Lower lobe of right lung (tissue), 2 donors: ENCODE measurements around the gene ZCCHC9. TPM values are rescaled to one million over a fixed set of nuclear protein-coding genes. Genes with fewer than 3 reads are reported as not detected.
"Not testable (repeated sequence)": the region's sequence is repeated elsewhere in the genome, so short reads cannot be mapped to it uniquely, and the experiment has no call there.

ENCODE experiments used
- ATAC-seq, 2 donors: fragments of 200-7000 bp; cut with Tn5 transposase; one replicate each; pipeline ENCODE4 v1.9.1; 2020 to 2022; ENCODE audit warnings: mild to moderate bottlenecking in 2 of 2, moderate library complexity in 2 of 2
- DNase-seq: peaks from one replicate; pipeline ENCODE4 v3.0.0-alpha.2; 2020
- H3K27ac ChIP-seq: fragments of 200-600 bp; one replicate; pipeline ENCODE4 v1.8.0; 2022
- H3K27me3 ChIP-seq: fragments of 200-600 bp; one replicate; pipeline ENCODE4 v1.8.0; 2022; ENCODE audit warnings: low read depth
- H3K36me3 ChIP-seq: fragments of 200-600 bp; one replicate; pipeline ENCODE4 v1.8.0; 2022; ENCODE audit warnings: mild to moderate bottlenecking
- H3K4me1 ChIP-seq: fragments of 200-600 bp; one replicate; pipeline ENCODE4 v1.8.0; 2022
- H3K4me3 ChIP-seq: fragments of 200-600 bp; one replicate; pipeline ENCODE4 v1.8.0; 2022; ENCODE audit warnings: mild to moderate bottlenecking
- H3K9me3 ChIP-seq: fragments of 200-600 bp; one replicate; pipeline ENCODE4 v1.8.0; 2022
- CTCF ChIP-seq: fragments of 200-600 bp; IDR thresholded peaks from one replicate; pipeline ENCODE4 v1.8.0; 2022; ENCODE audit warnings: antibody characterized with exemption, mild to moderate bottlenecking
- intact Hi-C: fragments of 100-400 bp; cut with DNase I; formaldehyde crosslinking; loops from one replicate; pipeline ENCODE4 v1.11.0; 2022
- total RNA-seq: library from RNA; stranded (reverse); fragmentation: NEBNext Ultra II Directional; extraction: Animal tissue kit (Norgen Biotek cat#: 25700); gene quantifications from one replicate; pipeline ENCODE4 v1.2.1, GENCODE V29; 2021
- donor health status: DM: no; HTN: yes; CAD: no; lungs with severe emphysema.

ZCCHC9 gene
- total RNA-seq, 1 donor from 2014 or later: 21.7 TPM

DNA sequence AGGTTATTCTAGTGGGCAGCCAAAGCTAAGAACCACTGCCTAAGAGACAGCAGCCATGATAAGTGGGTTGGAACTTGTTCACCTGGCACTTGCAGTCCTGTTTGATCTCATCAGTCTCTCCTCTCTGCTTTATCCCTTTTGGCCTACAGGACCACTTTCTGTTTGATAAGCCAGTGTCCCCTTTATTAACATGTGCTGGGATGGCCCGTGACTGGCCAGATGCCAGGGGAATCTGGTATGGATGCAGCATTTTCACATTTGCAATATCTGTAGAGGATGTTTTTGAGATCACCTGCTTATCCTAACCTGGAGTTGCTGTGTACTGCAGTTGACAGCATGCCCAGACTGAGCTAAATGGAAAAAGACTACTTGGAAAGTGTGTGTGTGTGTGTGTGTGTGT is 44.6 kb upstream of the ZCCHC9 start:
- H3K9me3 ChIP-seq: peaks cover 5% of the 10 kb centered on the region
- H3K27me3 ChIP-seq: no peaks in the 10 kb centered on the region
- no peak for TF ChIP-seq CTCF
- no peaks in the 10 kb centered on the region for H3K36me3 ChIP-seq
- no peaks in the 10 kb centered on the region for H3K4me1 ChIP-seq
- H3K27ac ChIP-seq: no peak overlapping the region
- intact Hi-C loops: no loop called here
- DNase-seq: no peak
- no peak for ATAC-seq
- no peak overlapping the region for H3K4me3 ChIP-seq

DNA sequence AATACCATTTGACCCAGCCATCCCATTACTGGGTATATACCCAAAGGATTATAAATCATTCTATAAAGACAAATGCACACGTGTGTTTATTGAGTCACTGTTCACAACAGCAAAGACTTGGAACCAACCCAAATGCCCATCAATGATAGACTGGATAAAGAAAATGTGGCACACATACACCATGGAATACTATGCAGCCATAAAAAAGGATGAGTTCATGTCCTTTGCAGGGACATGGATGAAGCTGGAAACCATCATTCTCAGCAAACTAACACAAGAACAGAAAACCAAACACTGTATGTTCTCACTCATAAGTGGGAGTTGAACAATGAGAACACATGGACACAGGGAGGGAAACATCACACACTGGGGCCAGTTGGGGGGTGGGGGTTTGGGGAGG is 38.6 kb upstream of the ZCCHC9 start:
- H3K36me3 ChIP-seq, H3K9me3 ChIP-seq, H3K4me1 ChIP-seq, intact Hi-C loops, ATAC-seq, H3K27me3 ChIP-seq, DNase-seq, H3K27ac ChIP-seq, H3K4me3 ChIP-seq: not testable (repeated sequence)

DNA sequence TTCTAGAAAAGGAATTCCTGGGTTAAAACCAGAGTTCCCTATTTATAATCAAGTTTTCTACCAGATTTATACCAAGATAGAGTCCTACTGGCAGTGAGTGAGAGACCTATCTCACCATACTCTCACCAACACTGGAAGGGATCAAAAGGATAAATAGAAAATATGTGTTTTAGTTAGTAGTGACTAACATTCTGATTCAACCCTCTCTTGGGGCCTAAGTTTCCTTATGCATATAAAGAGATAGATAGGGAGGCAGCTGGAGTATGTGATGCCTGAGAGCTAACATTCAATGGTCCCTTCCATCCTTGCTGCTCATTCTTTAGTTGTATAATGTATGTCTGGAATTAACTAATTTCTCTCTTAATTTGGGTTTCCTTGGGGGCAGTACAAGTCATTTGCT is 36.3 kb upstream of the ZCCHC9 start:
- Histone ChIP-seq H3K27me3 (no peaks in the 10 kb centered on the region), H3K4me3 (no peak overlapping the region), H3K9me3 (peaks cover 7% of the 10 kb centered on the region), H3K27ac (no peak overlapping the region), H3K36me3 (no peaks in the 10 kb centered on the region), H3K4me1 (peaks cover 11% of the 10 kb centered on the region)
- intact Hi-C loops: no loop called here
- DNase-seq (no peak), ATAC-seq (no peak)
- no peak for TF ChIP-seq CTCF

- Histone ChIP-seq H3K4me3 (no peak overlapping the region), H3K4me1 (peaks cover 11% of the 10 kb centered on the region), H3K9me3 (peaks cover 8% of the 10 kb centered on the region), H3K27me3 (no peaks in the 10 kb centered on the region), H3K27ac (no peak overlapping the region), H3K36me3 (no peaks in the 10 kb centered on the region)
- intact Hi-C loops: no loop called here
- no peak for TF ChIP-seq CTCF
- DNase-seq (no peak), ATAC-seq (peak in 1 of 2 donors; percentile 43)
These were observed 32.7 kb upstream of the ZCCHC9 start for GRCh38 chr5:81268521-81269196.

GRCh38 chr5:81269751-81270393 is 31.5 kb upstream of the ZCCHC9 start:
- no peak for TF ChIP-seq CTCF
- Histone ChIP-seq H3K27me3 (no peaks in the 10 kb centered on the region), H3K9me3 (peaks cover 15% of the 10 kb centered on the region), H3K4me1 (peaks cover 11% of the 10 kb centered on the region), H3K27ac (no peak overlapping the region), H3K36me3 (no peaks in the 10 kb centered on the region), H3K4me3 (no peak overlapping the region)
- intact Hi-C loops: no loop called here
- no peak for DNase-seq
- no peak for ATAC-seq

GRCh38 chr5:81270394-81271027 is 30.9 kb upstream of the ZCCHC9 start:
- H3K36me3 ChIP-seq, H3K27me3 ChIP-seq, H3K27ac ChIP-seq, H3K4me3 ChIP-seq, ATAC-seq, intact Hi-C loops, DNase-seq: not testable (repeated sequence)
- Histone ChIP-seq H3K4me1 (peaks cover 11% of the 10 kb centered on the region), H3K9me3 (peaks cover 15% of the 10 kb centered on the region)
